ACHN (cell line): ENCODE data around the gene C1orf87.
"Not testable (repeated sequence)": the region's sequence is repeated elsewhere in the genome, so short reads cannot be mapped to it uniquely, and the experiment has no call there.

ENCODE experiments used
- DNase-seq: peaks from one replicate; pipeline ENCODE4 v3.0.0-alpha.2; 2015
- in situ Hi-C: cut with HindIII; loops from 2 replicates; pipeline ENCODE4 v1.10.0; 2017; ENCODE audit warnings: low sequenced_read_pairs, low pct_ligation_motif_present, low pct_unique_long_range_greater_than_20kb

The C1orf87 gene

DNA sequence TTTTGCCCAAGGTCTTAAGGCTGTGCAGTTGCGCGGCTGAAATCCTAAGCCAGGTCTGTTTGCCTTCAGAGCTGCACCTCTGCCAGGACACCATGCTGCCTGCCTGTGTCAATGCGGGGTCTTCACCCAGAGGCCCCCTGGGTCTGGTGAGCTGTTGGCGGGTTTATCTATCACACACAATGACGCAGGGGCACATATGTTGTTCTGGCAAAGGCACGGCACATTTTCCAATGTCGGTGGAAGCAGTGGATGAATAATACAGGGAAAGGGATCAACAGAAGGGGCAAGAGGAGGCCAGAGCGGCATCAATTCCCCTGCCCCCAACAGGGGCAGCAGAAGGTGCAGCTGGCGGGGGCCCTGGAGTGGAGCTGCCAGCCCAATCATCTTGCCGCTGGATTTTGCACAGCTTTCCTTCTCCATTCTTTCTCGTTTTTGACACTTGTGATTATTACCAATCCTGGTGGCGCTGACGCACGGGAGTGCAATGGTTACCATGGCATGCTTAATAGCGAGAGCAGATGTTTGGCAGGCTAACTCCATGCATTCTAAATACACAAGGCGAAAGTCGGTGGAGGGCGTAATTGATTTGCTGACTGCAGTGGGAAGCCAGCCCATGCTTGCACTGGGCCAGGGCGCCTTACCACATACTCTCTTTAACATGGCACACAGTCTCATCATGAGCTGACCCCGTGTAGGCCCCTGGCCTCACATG, 101.2 kb downstream of the C1orf87 start:
- no peak for DNase-seq
- in situ Hi-C loops = no loop called here

DNA sequence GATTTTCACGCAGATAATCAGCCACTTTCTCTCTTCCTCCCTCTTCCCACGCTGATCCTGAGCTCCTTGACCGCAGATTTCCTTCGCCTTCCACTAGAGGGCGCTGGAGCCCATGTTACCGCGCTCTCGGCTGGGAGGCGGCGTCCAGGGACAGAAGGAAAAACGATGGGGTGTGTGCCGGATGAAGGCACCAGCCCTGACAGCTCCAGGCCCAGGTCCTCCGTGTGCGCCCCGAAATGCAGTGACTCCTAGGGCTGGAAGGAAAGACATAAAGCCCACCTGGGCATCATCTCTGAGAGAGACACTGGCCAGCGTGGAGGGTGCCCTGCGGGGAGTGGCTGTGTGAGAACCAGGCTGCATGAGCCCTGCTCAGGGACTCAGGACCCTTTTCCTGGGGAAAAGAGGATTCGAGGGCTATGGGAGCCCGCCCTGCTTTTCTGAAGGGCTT, 102.1 kb downstream of the C1orf87 start:
- in situ Hi-C loops = no loop called here
- DNase-seq = peak; percentile 55

DNA sequence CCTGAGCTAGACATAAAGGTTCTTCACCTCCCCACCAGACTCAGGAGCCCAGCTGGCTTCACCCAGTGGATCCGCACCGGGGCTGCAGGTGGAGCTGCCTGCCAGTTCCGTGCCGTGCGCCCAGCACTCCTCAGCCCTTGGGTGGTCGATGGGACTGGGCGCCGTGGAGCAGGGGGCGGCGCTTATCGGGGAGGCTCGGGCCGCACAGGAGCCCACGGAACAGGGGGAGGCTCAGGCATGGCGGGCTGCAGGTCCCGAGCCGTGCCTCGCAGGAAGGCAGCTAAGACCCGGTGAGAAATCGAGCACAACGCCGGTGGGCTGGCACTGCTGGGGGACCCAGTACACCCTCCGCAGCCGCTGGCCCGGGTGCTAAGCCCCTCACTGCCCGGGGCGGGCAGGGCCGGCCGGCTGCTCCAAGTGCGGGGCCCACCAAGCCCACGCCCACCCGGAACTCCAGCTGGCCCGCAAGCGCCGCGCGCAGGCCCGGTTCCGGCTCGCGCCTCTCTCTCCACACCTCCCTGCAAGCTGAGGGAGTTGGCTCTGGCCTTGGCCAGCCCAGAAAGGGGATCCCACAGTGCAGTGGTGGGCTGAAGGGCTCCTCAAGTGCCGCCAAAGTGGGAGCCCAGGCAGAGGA, 103.9 kb downstream of the C1orf87 start:
- DNase-seq, in situ Hi-C loops: not testable (repeated sequence)

DNA sequence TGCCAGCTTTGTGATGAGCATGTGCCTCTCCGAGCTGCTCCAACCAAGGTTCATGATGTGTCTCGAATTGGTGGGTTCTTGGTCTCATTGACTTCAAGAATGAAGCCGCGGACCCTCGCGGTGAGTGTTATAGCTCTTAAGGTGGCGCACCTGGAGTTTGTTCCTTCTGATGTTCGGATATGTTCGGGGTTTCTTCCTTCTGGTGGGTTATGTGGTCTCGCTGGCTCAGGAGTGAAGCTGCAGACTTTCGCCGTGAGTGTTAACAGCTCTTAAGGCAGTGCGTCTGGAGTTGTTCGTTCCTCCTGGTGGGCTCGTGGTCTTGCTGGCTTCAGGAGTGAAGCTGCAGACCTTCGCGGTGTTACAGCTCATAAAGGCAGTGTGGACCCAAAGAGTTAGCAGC, 104.8 kb downstream of the C1orf87 start:
- DNase-seq, in situ Hi-C loops: not testable (repeated sequence)

DNA sequence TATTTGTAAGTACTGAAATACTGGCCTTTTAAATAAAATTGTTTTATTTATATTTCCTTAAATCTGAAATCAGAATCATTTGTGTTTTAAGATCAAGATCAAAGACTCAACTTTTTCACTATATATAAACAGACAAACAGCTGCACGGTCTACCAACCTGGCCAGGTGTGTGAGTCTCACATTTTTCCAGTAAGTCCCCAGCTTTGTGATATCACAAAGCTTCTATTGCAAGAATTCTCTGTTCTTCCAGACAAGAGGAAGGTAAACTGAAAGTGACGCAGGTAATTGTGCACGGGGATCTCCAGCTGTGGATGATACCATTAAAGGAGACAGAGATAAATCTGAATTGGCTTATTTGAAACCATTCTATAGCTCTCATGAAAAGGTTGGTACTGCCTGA, 105.8 kb downstream of the C1orf87 start:
- in situ Hi-C loops = no loop called here
- no peak for DNase-seq

DNA sequence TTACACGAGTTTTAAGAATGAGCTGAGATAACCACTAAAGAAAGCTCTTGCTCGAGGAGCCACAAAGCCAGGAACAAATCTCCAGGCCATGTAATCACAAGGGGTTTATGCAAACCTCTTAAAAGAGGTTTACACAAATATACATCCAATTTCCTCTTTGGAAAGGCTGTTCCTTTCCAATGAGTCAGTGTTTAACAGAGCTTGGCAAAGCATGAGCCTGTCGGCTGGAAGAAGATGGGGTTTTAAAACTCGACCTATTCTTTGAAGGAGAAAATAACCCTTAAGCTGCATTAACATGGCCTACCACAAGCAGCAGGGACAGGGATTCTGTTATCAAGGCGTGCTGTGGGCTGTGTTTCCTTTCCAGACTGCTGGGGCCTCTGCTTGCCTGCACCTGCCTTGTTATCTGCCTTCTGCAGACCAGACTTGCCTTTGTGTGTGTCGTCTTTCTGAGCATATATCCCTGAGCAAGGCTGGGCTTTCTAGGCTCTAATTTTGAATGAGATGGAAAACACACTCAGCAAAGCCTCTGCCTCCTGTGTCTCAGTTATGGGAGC, 106.4 kb downstream of the C1orf87 start:
- no peak for DNase-seq
- in situ Hi-C loops = no loop called here

DNA sequence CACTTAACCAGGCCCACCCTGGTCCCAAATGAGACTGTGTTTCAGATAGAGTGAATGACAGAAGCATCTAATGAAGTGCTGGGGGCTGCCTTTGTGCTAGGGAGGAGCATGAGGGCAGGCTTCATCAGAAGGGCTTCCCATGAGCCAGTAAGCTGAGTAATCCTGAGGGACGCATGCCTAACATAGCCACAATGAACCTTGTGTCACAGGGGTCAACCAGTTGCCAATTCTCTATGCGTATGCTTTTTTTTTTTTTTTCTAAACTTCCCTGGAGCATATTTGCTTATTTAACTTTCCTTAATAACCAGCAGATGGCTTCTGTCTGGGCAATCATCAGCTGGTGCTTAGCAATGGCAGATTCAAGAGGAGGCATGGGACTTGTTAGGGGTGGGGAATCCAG, 121.5 kb downstream of the C1orf87 start:
- DNase-seq = no peak
- in situ Hi-C loops = no loop called here

DNA sequence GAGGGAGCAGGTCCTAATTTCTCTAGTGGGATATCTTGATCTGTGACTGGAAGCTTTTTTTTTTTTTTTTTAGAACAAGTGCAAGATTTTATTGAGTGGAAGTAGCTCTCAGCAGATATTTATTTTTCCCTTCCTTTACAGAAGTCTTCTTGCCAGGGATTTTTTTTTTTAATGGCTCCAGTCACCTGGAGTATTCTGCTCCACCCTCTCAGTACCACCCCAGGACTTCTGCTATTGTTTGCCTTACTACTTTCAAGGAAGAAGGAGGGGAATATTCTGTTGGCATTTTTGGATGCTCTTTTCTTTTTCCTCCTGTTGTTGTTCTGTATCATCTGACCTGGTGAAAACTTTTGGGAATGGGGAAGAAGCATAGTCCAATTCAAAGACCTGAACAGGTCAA, 123.9 kb downstream of the C1orf87 start:
- no peak for DNase-seq
- in situ Hi-C loops = no loop called here

DNA sequence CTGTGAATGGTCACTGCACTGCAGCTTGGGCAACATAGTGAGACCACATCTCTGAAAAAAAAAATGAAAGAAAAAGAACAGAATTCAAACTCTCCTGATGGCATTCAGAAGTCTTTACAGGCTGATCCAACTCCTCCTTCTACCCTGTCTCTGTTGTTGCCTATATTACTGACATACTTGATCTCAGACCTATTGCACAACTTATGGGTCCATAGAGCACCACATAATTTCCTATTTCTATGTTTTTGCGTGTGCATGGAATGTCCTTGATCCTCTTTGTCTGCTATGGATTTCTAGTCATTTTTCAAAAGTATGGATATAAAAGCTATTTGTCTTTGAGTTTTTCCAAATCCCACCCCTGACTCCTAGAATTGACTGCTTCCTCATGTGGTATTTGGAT, 124.6 kb downstream of the C1orf87 start:
- in situ Hi-C loops = no loop called here
- DNase-seq = no peak

DNA sequence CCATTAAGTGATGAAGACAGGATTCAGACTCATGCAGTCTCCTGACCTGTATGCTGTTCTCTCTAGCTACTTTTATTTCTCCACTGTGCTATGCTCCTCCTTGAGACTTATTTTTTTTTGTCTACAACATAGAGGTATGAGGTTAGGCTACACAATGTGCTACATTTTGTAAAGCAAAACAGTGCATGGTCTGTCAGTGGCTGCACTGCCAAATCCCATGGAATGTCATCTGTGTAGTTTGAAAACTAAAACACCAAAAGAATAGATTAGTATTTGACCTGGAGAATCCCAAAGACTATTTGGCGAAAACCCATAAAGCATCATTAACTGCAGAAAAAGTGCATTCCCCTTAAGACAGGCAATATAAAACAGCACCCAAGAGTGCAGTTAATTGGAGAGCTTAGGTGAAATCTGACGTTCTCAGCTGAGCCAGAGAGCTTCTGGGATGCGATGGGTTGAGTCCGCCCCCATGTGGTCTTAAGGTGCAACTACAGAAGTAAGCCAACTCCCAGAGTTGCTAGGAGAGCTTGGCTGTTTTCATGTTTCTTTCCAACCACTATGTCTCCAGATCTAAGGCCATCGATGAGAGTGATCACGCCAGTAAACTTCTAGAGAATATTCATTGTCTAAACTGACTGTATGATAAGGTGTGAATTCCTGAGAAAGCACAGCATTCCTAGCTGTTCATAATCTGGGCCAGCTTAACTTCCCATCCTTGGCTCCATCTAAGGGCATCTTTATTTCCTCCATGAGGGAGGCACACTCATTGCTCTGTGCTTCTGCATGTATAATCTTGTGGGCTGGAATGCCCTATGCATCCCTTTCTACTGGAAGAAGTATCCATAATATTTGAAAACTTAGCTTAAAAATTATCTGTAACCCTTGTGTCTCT, 126.3 kb downstream of the C1orf87 start:
- peak; percentile 57 for DNase-seq
- in situ Hi-C loops = no loop called here

DNA sequence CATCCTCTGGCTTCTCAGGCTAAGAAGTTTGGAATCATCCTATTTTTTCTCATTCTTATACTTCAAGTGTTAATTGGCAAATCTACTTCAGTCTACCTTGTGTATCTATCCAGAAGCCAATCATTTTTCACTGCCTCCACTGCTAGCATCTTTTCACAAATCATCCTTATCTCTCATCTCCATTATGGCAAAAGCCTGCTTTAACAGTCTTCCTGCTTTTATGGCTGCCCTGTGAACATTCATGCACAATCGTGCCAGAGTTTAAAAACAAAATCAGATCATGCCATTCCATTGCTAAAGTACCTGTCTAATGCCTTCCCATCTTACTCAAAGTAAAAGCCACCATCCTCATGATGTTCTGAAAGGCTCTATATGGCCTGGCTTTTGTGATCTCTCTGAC, 127.8 kb downstream of the C1orf87 start:
- in situ Hi-C loops = no loop called here
- no peak for DNase-seq
